ENCODE results near the gene GNAQ.

The GNAQ gene

DNA sequence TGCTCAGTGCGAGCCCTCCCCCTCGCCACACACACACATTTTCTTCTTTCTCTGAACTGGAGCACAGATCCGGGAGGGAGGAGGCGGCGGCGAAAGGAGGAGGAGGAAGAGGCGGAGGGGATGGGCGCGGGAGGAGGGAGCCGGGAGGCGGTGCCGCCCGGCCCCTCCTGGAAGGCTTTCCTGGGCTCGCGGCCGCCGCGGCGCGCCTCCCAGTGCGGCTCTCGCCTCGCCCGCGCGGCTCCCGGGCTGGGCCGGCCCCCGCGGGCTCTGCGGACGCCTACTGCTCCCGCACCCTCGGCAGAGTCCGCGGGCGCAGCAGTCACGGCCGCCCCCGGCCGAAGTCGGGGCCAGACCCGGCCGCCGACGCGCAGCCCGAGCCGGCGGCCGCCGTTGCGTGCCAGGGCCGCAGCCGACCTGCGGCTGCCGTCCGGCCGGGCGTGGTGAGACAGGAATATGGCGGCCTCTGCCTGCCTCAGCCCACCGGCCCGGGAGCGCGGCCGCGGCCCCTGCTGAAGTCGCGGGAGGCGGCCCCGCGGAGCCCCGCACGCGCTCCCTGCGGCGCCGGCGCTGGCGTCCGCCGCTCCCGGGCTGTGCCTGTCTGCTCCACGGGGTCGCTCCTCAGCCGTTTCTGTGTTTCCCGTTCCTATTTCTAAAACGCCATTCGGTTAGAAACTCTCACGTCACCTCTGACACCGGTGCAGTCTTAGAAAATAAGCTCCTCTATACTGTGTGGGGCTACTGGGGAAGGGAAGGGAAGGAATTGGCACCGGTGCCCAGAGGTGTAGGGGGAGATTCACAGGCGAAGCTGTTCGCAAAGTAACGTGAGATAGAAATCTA, 500 bp upstream of the GNAQ start:
- DNase-seq (ENCODE audit: low read depth), result peak; percentile 60

- DNase-seq (ENCODE audit: low read depth), result peak; percentile 36
These were observed 813 bp downstream of the GNAQ start for GRCh38 chr9:78030553-78031443.

DNA sequence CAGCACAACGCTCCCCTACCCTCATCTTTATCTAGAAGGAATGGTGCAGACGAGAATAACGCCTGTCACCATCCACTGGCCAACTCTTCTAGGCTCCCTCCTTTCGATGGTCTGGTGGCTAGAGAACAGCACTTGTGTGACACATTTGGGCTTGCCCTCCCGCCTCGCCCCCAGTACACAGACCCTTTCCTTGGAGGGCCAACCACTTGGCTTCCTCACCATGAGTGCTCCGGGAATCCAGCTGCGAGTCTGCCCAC, 1.4 kb downstream of the GNAQ start:
- DNase-seq (ENCODE audit: low read depth), result no peak

DNA sequence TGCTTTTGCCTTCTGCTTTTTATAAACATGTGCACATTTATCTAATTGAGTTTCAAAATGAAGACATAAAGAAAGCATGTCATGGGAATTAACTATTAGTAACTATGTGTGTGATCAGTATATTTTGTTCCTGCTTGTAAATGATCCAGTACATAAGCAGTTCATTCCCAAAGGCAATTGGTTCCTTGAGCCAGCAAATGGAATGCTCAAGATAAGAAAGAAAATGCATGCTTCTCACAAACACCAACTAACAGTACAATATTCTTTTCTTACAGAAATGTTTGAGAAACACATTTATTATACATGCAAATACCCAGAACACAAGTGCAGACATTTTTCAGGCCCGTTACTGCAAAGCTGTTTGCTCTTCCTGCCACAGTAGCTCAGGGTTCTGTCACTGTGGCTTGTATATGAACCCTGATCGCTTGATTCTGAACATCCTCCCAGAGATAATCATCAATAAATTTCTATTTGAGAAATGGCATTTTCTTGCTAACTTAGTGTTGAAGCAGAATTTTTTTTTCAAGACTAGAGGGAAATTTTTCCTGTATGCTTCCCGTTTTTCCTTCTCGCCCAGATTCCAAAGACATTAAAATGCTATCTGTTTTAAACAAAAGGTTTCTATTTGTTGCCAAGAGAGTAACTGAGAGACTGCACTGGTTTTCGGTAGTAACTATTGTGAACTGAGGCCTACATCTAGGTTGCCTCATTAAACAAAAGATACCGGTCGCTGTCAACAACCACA, 1.9 kb downstream of the GNAQ start:
- DNase-seq (ENCODE audit: low read depth), result no peak

- DNase-seq (ENCODE audit: low read depth), result no peak
These were observed 2.7 kb downstream of the GNAQ start for GRCh38 chr9:78028926-78029325.

- no peak for DNase-seq (ENCODE audit: low read depth)
These were observed 4.7 kb downstream of the GNAQ start for GRCh38 chr9:78026947-78027346.

- no peak for DNase-seq (ENCODE audit: low read depth)
These were observed 5.2 kb downstream of the GNAQ start for GRCh38 chr9:78026416-78026815.

- DNase-seq (ENCODE audit: low read depth), result no peak
These were observed 6.4 kb downstream of the GNAQ start for GRCh38 chr9:78025186-78025585.

DNA sequence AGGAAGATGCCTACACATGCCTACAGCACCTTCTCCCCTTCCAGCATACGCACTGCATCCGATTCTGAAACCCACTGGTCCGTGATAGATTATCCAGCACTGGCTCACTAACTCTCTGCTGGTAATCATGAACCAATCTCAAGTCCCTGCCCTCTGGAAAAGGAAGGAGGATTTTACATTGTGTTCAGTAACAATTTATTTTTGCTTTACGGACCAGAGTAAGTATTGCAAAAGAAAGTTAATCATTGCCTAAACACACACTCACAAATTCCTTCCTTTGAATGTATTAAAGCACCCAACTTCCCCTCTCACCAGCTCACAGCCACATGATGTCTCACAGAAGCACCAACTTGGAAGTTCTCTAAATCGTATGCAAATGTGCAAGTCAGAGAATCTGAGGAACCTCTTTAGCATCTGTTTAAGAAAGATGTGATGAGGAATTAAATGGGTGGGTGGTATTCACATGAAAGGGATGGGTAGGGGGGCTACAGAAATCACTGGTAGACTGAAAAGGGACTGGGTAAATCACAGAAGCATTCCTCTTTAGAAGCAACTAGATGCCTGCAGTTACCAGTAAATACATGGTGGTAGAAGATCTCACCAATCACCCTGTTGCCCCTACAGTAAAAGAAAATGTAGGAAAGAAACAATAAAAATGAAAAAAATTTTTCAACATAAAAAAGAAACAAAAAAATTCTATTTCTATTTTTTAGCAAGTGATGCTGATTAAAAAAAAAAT, 8.4 kb downstream of the GNAQ start:
- DNase-seq (ENCODE audit: low read depth), result no peak

DNA sequence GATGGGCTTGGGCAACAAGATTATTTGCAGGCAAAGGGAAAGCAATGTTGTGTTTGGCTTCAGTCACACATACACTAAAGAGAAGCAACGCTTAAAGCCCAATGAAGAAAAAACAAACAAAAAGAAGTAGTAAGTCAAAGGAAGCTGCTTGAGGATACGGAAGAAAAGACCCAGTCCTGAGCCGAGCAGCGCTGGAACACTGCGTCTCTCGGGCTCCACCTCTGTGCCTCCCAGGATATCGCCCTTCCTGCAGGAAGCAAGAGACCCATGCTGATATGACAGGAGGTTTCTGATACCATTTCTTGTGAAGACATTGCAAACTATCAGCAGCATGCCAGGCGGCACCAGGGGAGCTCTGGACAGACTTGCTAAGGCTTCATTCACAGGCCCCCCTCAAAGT, 9.9 kb downstream of the GNAQ start:
- no peak for DNase-seq (ENCODE audit: low read depth)

DNA sequence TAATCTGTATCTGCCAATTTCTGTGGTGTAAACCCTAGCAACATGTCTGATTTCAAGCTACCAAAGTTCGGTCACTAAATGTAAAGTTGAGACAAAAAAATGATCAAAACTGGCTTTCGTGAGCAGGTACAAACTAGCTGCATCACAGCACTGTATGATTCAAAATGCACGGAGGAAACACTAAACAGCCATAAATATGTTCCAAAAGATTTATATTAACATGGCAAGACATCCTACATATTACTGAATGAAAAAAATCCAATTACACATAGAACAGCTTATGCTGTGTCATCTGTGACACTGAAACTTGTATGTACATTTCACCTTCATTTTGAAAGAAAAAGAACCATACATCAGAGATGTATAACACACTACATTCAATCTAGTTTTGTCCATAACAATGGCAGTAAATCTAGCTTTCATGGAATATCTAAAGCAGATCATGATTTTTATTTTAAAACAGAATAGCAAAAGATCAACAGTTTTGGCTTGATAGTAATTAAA, 14.4 kb downstream of the GNAQ start:
- no peak for DNase-seq (ENCODE audit: low read depth)

DNA sequence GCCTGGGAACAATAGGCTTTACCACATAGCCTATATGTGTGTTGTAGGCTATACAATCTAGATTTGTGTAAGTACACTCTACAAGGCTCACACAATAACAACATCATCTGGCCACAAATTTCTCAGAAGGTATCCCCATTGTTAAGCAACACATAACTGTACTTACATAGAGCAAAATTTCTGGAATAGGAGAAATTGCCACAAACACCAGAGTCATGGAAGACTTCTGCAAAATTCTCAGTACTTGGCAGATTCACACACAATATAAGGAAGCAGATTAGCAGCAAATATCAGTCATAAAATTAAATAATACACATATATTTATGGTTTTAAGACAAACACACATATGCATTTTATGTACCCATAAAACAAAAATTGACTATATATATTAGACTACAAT, 16.4 kb downstream of the GNAQ start:
- no peak for DNase-seq (ENCODE audit: low read depth)

- DNase-seq (ENCODE audit: low read depth), result no peak
These were observed 16.8 kb downstream of the GNAQ start for GRCh38 chr9:78014776-78015175.

- DNase-seq (ENCODE audit: low read depth), result no peak
These were observed 17.7 kb downstream of the GNAQ start for GRCh38 chr9:78013934-78014333.

DNA sequence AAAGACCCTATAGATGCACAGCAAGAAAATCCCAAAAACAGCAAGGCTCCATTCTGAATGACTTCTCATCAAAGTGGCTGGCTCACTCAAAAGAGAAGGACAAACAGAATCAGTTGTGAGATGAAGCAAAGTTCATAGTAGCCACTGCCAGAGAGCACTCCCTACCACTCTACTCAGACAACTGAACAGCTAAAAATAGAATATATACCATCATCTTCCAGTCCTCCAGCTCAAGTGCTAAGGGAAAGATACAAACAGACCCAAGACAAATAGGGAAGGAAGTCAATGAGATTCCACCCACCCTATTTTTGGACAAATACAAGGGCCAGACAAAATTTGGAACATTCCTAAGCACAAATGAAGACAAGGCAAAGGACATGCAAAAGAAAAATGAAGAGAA, 20.6 kb downstream of the GNAQ start:
- no peak for DNase-seq (ENCODE audit: low read depth)

- DNase-seq (ENCODE audit: low read depth), result no peak
These were observed 21.2 kb downstream of the GNAQ start for GRCh38 chr9:78010445-78010844.

- no peak for DNase-seq (ENCODE audit: low read depth)
These were observed 22.4 kb downstream of the GNAQ start for GRCh38 chr9:78009186-78009585.

- no peak for DNase-seq (ENCODE audit: low read depth)
These were observed 24.9 kb downstream of the GNAQ start for GRCh38 chr9:78006734-78007133.

GRCh38 chr9:78005231-78006002, 26.2 kb downstream of the GNAQ start:
- DNase-seq (ENCODE audit: low read depth), result no peak

DNA sequence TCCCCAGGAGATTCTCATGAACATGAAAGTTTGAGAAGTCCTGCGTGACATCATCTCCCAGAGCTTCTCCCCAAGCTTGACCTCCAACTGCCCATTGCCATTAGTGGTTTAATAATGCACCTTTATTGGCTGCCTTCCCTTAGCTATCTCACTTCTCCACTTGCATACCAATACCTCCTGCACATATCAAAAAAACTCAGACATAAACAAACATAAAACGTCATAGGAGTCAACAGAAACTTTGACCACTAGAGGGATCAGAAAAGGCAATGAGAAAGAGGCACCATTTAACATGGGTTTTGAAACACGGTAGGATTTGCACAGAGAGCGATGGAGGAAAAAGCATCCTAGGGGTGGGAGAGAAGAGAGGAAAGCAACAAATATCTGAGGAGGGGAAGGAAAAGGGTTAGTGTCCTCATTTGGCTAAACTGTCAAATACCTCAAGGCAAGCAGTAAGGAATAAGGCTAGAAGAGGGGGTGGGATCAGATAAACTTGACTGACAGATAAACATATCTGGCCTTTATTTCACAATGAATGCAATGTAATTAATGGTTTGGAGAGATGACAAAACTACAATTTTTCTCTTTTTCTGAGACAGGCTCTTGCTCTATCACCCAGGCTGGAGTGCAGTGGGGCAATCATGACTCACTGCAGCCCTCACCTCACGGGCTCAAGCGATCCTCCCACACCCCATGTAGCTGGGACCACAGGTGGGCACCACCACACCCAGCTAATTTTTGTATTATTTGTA, 27.0 kb downstream of the GNAQ start:
- no peak for DNase-seq (ENCODE audit: low read depth)

Data from stimulated activated CD8-positive, alpha-beta memory T cell treated with anti-CD3 and anti-CD28 coated beads, Interleukin-4, amount 100 ng/mL, for 24 hours (primary cell).